HEK293 (cell line): ENCODE results near the gene TGM6.

Experiments used
- CTCF ChIA-PET: fragments of 350-600 bp; formaldehyde crosslinking; extraction: SDS; loops from one replicate; lab custom pipeline; 2021; ENCODE audit warnings: antibody characterized with exemption; lab: Yijun Ruan, JAX
- POLR2A ChIA-PET: fragments of 300-600 bp; formaldehyde crosslinking; extraction: SDS; loops from one replicate; lab custom pipeline; 2020; ENCODE audit warnings: antibody characterized with exemption, inconsistent platforms; lab: Yijun Ruan, JAX
- H3K27ac ChIP-seq: fragments of 200-500 bp; sonication (Bioruptor generic); 2 replicates; pipeline ENCODE4 v1.5.1; 2014; ENCODE audit warnings: low read depth, low read length, control low read depth, inconsistent platforms; ENCODE audit errors: extremely low read depth
- H3K36me3 ChIP-seq, 2 experiments: fragments of 200-500 bp in 1 of 2; sonication (Bioruptor generic) in 1 of 2; 1 replicate in 1 of 2; 2 replicates in 1 of 2; pipeline ENCODE4 v1.5.1; 2014 to 2017; ENCODE audit warnings: inconsistent platforms in 2 of 2, low read length in 2 of 2; ENCODE audit not compliant: control insufficient read depth in 2 of 2, insufficient read depth in 1 of 2
- H3K4me1 ChIP-seq: fragments of 200-500 bp; sonication (Bioruptor generic); 2 replicates; pipeline ENCODE4 v1.5.1; 2014; ENCODE audit warnings: mild to moderate bottlenecking, low read length, inconsistent platforms; ENCODE audit not compliant: control insufficient read depth, insufficient read depth
- H3K4me3 ChIP-seq: 2 replicates; pipeline ENCODE4 v1.5.1; 2011; ENCODE audit warnings: low read depth, mild to moderate bottlenecking, control low read depth, low read length, moderate library complexity
- H3K9me3 ChIP-seq: fragments of 200-500 bp; sonication (Bioruptor generic); 2 replicates; pipeline ENCODE4 v1.5.1; 2014; ENCODE audit warnings: low read depth, low read length, inconsistent platforms; ENCODE audit not compliant: control insufficient read depth, insufficient read depth
- FEZF1 ChIP-seq: fragments of 450-650 bp; formaldehyde crosslinking; IDR thresholded peaks from 2 replicates; pipeline ENCODE4 v1.5.1; 2016; ENCODE audit warnings: missing biosample characterization, missing genetic modification characterization
- MEIS1 ChIP-seq: sonication (generic); formaldehyde crosslinking; IDR thresholded peaks from 2 replicates; pipeline ENCODE4 v1.8.1; 2022; ENCODE audit warnings: missing genetic modification reagents, mild to moderate bottlenecking, borderline replicate concordance
- SP7 ChIP-seq: fragments of 450-650 bp; formaldehyde crosslinking; IDR thresholded peaks from 2 replicates; pipeline ENCODE4 v1.5.1; 2016; ENCODE audit warnings: missing biosample characterization, missing genetic modification characterization
- ZBTB17 ChIP-seq: fragments of 450-650 bp; formaldehyde crosslinking; IDR thresholded peaks from 2 replicates; pipeline ENCODE4 v1.5.1; 2016; ENCODE audit warnings: missing biosample characterization, missing genetic modification characterization
- ZBTB49 ChIP-seq: fragments of 450-650 bp; formaldehyde crosslinking; IDR thresholded peaks from 2 replicates; pipeline ENCODE4 v1.5.1; 2016; ENCODE audit warnings: missing biosample characterization, missing genetic modification characterization, low read depth
- ZBTB6 ChIP-seq: fragments of 450-650 bp; formaldehyde crosslinking; IDR thresholded peaks from 2 replicates; pipeline ENCODE4 v1.5.1; 2017; ENCODE audit warnings: missing biosample characterization, missing genetic modification characterization
- ZNF133 ChIP-seq: fragments of 450-650 bp; formaldehyde crosslinking; IDR thresholded peaks from 2 replicates; pipeline ENCODE4 v1.5.1; 2016; ENCODE audit warnings: missing biosample characterization, missing genetic modification characterization
- ZNF19 ChIP-seq: fragments of 450-650 bp; formaldehyde crosslinking; IDR thresholded peaks from 2 replicates; pipeline ENCODE4; 2016; ENCODE audit warnings: missing biosample characterization, missing genetic modification characterization, low read depth
- ZNF24 ChIP-seq: fragments of 450-650 bp; formaldehyde crosslinking; IDR thresholded peaks from 2 replicates; pipeline ENCODE4 v1.5.1; 2016; ENCODE audit warnings: missing biosample characterization, missing genetic modification characterization
- ZNF521 ChIP-seq: fragments of 450-650 bp; formaldehyde crosslinking; IDR thresholded peaks from 2 replicates; pipeline ENCODE4 v1.5.1; 2017; ENCODE audit warnings: missing biosample characterization, mild to moderate bottlenecking, missing genetic modification characterization
- ZNF530 ChIP-seq: fragments of 450-650 bp; formaldehyde crosslinking; IDR thresholded peaks from 2 replicates; pipeline ENCODE4 v1.5.1; 2016; ENCODE audit warnings: low read depth, missing biosample characterization, missing genetic modification characterization
- ZNF544 ChIP-seq: fragments of 450-650 bp; formaldehyde crosslinking; IDR thresholded peaks from 2 replicates; pipeline ENCODE4 v1.5.0; 2017; ENCODE audit warnings: missing biosample characterization, missing genetic modification characterization
- ZNF658 ChIP-seq: fragments of 450-650 bp; formaldehyde crosslinking; IDR thresholded peaks from 2 replicates; pipeline ENCODE4; 2016; ENCODE audit warnings: missing biosample characterization, missing genetic modification characterization
- ZSCAN18 ChIP-seq: fragments of 450-650 bp; formaldehyde crosslinking; IDR thresholded peaks from 2 replicates; pipeline ENCODE4 v1.5.1; 2016; ENCODE audit warnings: missing biosample characterization, missing genetic modification characterization
- ZSCAN30 ChIP-seq: fragments of 450-650 bp; IDR thresholded peaks from 2 replicates; pipeline ENCODE4 v1.5.1; 2018; ENCODE audit warnings: missing biosample characterization, mild to moderate bottlenecking, missing genetic modification characterization, moderate library complexity
- ZXDB ChIP-seq: fragments of 450-650 bp; formaldehyde crosslinking; IDR thresholded peaks from 2 replicates; pipeline ENCODE4 v1.5.1; 2016; ENCODE audit warnings: missing biosample characterization, missing genetic modification characterization

The TGM6 gene

GRCh38 chr20:2373098-2373497 is 7.6 kb upstream of the TGM6 start (continued):
- TF ChIP-seq ZNF658 (tag by site-specific recombination) (no peak), ZBTB49 (tag by site-specific recombination) (no peak), ZNF521 (tag by site-specific recombination) (no peak), FEZF1 (tag by site-specific recombination) (no peak)
- TF ChIP-seq, all 188 proteins: peak for 0

GRCh38 chr20:2374346-2375125 is 6.2 kb upstream of the TGM6 start:
- H3K4me3 ChIP-seq = no peak overlapping the region
- no peak for TF ChIP-seq ZNF133 (tag by site-specific recombination)
- H3K36me3 ChIP-seq = no peaks in the 10 kb centered on the region
- H3K9me3 ChIP-seq = no peaks in the 10 kb centered on the region
- H3K27ac ChIP-seq = no peak overlapping the region
- ChIA-PET POLR2A (no interaction called here), CTCF (interaction anchor here (0.8 to 5.7 kb wide), 2 partner anchors 13 to 238 kb away, joined by 4 to 35 read pairs; no protein-coding TSS in a partner anchor)
- H3K4me1 ChIP-seq = no peaks in the 10 kb centered on the region

GRCh38 chr20:2378893-2379292 is 1.8 kb upstream of the TGM6 start:
- H3K36me3 ChIP-seq = no peaks in the 10 kb centered on the region
- no peak for TF ChIP-seq ZNF19
- no peak for TF ChIP-seq ZNF24
- no peak for TF ChIP-seq ZNF530
- no peak for TF ChIP-seq ZNF133 (tag by site-specific recombination)
- TF ChIP-seq ZBTB17 (tag by site-specific recombination) = no peak
- TF ChIP-seq ZNF544 (tag by site-specific recombination) = no peak
- TF ChIP-seq MEIS1 (CRISPR knock-in tag) = no peak
- TF ChIP-seq ZXDB (tag by site-specific recombination) = no peak
- H3K9me3 ChIP-seq = no peaks in the 10 kb centered on the region
- no peak overlapping the region for H3K27ac ChIP-seq
- ChIA-PET CTCF (interaction anchor here (0.8 to 5.7 kb wide), 4 partner anchors 8 to 206 kb away, joined by 3 to 35 read pairs (median 4); no protein-coding TSS in a partner anchor), POLR2A (no interaction called here)
- no peaks in the 10 kb centered on the region for H3K4me1 ChIP-seq
- H3K4me3 ChIP-seq = no peak overlapping the region

GRCh38 chr20:2379511-2380229 is 1.0 kb upstream of the TGM6 start:
- ChIA-PET CTCF (interaction anchor here (0.6 to 1.1 kb wide), 2 partner anchors 21 to 30 kb away, joined by 3 to 5 read pairs; no protein-coding TSS in a partner anchor), POLR2A (no interaction called here)
- TF ChIP-seq ZBTB6 (tag by site-specific recombination) (no peak), ZSCAN18 (tag by site-specific recombination) (no peak), ZSCAN30 (tag by site-specific recombination) (no peak), SP7 (tag by site-specific recombination) (peak; percentile 63)
- Histone ChIP-seq H3K27ac (no peak overlapping the region), H3K4me1 (no peaks in the 10 kb centered on the region), H3K4me3 (no peak overlapping the region), H3K36me3 (no peaks in the 10 kb centered on the region), H3K9me3 (no peaks in the 10 kb centered on the region)
